NCI-H748 (cell line): Measurements from ENCODE around the gene AK6.
"Not testable (repeated sequence)": the region's sequence is repeated elsewhere in the genome, so short reads cannot be mapped to it uniquely, and the experiment has no call there.

ENCODE experiments used
- DNase-seq: peaks from one replicate; lab custom pipeline; 2025; ENCODE audit not compliant: unreplicated experiment; lab: John Stamatoyannopoulos, UW

The AK6 gene

GRCh38 chr5:69369340-69370121 lies at the start of gene AK6, which contains the start of the genes RAD17 and TAF9:
Gene AK6, minus strand, starts transcription at chr5:69369520. Its CDS starts 30 bp downstream, at chr5:69369490.
Gene RAD17, plus strand, starts transcription at chr5:69369818. Its CDS starts 2,391 bp downstream, at chr5:69372209.
Gene TAF9, minus strand, starts transcription at chr5:69369520. Its CDS starts 3,783 bp downstream, at chr5:69365737.
- peak; percentile 95 for DNase-seq

GRCh38 chr5:69418554-69418953 lies 49.2 kb upstream of the AK6 start:
- DNase-seq, result no peak

GRCh38 chr5:69416699-69417098 lies 47.4 kb upstream of the AK6 start:
- no peak for DNase-seq

GRCh38 chr5:69416180-69416579 lies 46.9 kb upstream of the AK6 start:
- DNase-seq, result peak; percentile 57

- DNase-seq, result peak; percentile 59
Measured at GRCh38 chr5:69415584-69415958, 46.3 kb upstream of the AK6 start.

GRCh38 chr5:69414885-69415583 lies 45.7 kb upstream of the AK6 start, which contains the start of gene MARVELD2:
Gene MARVELD2, plus strand, starts transcription at chr5:69415116. Its CDS starts 4,270 bp downstream, at chr5:69419386.
- DNase-seq, result peak; percentile 96

- DNase-seq, result no peak
Measured at GRCh38 chr5:69404659-69405330, 35.5 kb upstream of the AK6 start.

GRCh38 chr5:69378376-69378775 lies 9.1 kb upstream of the AK6 start:
- DNase-seq, result no peak

GRCh38 chr5:69374911-69375446 lies 5.7 kb upstream of the AK6 start:
- no peak for DNase-seq

- DNase-seq, result no peak
Measured at GRCh38 chr5:69372394-69372793, 3.1 kb upstream of the AK6 start.

- DNase-seq, result not testable (repeated sequence)
Measured at GRCh38 chr5:69370335-69370734, 1.0 kb upstream of the AK6 start.

- DNase-seq, result peak; percentile 58
Measured at GRCh38 chr5:69368458-69369339, 621 bp downstream of the AK6 start.

- no peak for DNase-seq
Measured at GRCh38 chr5:69367697-69368279, 1.5 kb downstream of the AK6 start.

GRCh38 chr5:69364850-69365249 lies 4.5 kb downstream of the AK6 start:
- no peak for DNase-seq

- DNase-seq, result peak; percentile 12
Measured at GRCh38 chr5:69364414-69364813, 4.9 kb downstream of the AK6 start.

GRCh38 chr5:69360442-69360841 lies 8.9 kb downstream of the AK6 start:
- DNase-seq, result no peak

GRCh38 chr5:69359699-69360098 lies 9.6 kb downstream of the AK6 start:
- DNase-seq, result no peak

GRCh38 chr5:69350664-69351063 lies 18.7 kb downstream of the AK6 start:
- DNase-seq, result no peak

- DNase-seq, result no peak
Measured at GRCh38 chr5:69343083-69343482, 26.2 kb downstream of the AK6 start.
